ENCODE data around the gene JMJD7.

Gene JMJD7

DNA sequence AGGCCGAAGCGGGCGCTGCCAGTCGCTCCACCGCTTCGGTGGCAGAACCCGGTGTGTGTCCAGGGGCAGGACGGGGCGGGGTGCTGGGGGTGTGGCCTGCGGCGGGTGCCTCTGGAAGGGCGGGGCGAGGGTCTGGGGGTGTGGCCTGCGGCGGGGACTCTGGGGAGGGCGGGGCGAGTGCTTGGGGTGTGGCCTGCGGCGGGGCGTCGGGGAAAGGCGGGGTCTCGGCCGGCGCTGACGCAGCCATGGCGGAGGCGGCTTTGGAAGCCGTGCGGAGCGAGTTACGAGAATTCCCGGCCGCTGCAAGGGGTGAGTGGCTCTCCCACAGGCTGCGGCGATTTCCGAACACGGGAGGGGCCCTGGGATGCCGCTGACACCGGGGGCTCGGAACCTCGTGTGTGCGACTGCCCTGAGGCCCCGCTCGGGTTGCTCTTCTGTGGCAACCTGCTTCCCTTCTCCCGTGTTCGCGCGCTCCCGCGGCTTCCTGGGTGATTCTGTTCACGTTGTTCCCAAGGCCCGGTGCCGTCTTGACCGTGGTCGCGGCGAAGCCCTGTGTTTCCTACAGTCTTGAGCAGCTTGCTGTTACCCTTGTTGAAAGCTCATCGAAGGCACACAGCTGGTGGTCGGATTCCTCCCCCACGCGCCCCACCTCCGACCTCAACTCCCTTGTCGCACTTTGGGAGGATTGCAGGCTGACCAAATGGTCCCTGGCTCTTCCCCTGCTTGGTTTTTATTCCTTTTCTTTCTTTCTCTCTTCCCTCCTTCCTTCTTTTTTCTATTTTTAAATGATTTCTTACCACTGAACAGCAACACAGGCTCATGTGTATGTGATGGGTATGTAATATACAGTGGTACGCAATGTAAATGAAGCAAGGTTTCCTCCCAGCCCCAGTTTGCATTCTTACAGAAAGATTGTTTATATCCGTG lies at the start of gene JMJD7:
Gene JMJD7, plus strand, starts transcription at position 213 of the 927 bp plus-strand sequence. Its CDS starts 33 bp downstream, at position 246.
- TF ChIP-seq, protein P1, sequence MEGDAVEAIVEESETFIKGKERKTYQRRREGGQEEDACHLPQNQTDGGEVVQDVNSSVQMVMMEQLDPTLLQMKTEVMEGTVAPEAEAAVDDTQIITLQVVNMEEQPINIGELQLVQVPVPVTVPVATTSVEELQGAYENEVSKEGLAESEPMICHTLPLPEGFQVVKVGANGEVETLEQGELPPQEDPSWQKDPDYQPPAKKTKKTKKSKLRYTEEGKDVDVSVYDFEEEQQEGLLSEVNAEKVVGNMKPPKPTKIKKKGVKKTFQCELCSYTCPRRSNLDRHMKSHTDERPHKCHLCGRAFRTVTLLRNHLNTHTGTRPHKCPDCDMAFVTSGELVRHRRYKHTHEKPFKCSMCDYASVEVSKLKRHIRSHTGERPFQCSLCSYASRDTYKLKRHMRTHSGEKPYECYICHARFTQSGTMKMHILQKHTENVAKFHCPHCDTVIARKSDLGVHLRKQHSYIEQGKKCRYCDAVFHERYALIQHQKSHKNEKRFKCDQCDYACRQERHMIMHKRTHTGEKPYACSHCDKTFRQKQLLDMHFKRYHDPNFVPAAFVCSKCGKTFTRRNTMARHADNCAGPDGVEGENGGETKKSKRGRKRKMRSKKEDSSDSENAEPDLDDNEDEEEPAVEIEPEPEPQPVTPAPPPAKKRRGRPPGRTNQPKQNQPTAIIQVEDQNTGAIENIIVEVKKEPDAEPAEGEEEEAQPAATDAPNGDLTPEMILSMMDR (IDR thresholded peaks at IDR 0.05; ENCODE audit: borderline replicate concordance, extremely low read depth, low read length, poor library complexity, severe bottlenecking) = no peak
- TF ChIP-seq EZH2 (IDR thresholded peaks at IDR 0.05; ENCODE audit: borderline replicate concordance, low read depth, low read length, severe bottlenecking) = no peak
- Histone ChIP-seq H3K27ac (ENCODE audit: low read length) (peak within 1 kb of the TSS; percentile 51), H3K4me2 (ENCODE audit: insufficient read depth, low read length) (peak within 1 kb of the TSS; percentile 81), H3K4me1 (ENCODE audit: insufficient read depth, low read length) (peaks cover 53% of the 10 kb centered on the region), H2AFZ (ENCODE audit: low read depth, low read length) (peak within 1 kb of the TSS; percentile 85), H3K4me3 (ENCODE audit: low read depth in 1 of 2, low read length in 2 of 2) (peak within 1 kb of the TSS; percentile 45 to 67; a peak in 3 of 4 replicates), H3K79me2 (ENCODE audit: insufficient read depth, low read length) (0 out of 2 replicates have a peak, but pooled peaks cover 3% of the 10 kb centered on the region), H3K9ac (ENCODE audit: low read depth, low read length) (peak within 1 kb of the TSS; percentile 59), H3K36me3 (ENCODE audit: insufficient read depth, low read length) (peaks cover 19% of the 10 kb centered on the region), H3K27me3 (ENCODE audit: insufficient read depth, low read length, poor library complexity) (no peaks in the 10 kb centered on the region), H3K9me3 (ENCODE audit: insufficient read depth, low read length, severe bottlenecking) (no peaks in the 10 kb centered on the region), H4K20me1 (ENCODE audit: insufficient read depth, low read length) (peaks cover 8% of the 10 kb centered on the region; the same call in 1 of the 2 replicates)
- ATAC-seq (ENCODE audit: insufficient read depth, low read depth) (peak; percentile 80), DNase-seq (peak; percentile 89)

DNA sequence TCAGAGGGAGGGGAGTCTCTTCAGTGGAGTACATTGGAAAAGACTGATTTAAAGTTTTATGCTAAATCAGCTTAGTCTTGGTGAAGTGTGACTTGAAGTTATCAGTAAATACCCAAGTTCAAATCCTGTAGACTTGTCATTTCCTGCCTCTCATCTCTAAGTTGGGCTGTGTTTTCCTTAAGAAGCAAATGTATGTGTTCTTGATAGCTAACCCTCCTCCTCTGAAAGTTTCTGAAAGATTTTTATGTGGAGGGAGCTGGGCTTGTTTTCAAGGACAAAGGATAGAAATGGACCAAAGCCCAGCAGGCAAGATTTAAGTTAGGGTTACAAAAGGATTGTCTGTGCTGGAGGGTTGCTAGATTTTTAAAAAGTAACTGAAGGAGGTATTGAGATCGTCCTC lies 49.4 kb upstream of the JMJD7 start:
- no peaks in the 10 kb centered on the region for H3K27me3 ChIP-seq (ENCODE audit: insufficient read depth, low read length, poor library complexity)
- H4K20me1 ChIP-seq (ENCODE audit: insufficient read depth, low read length) = no peaks in the 10 kb centered on the region
- ATAC-seq (ENCODE audit: insufficient read depth, low read depth) (no peak), DNase-seq (no peak)
- H3K79me2 ChIP-seq (ENCODE audit: insufficient read depth, low read length) = peaks cover 68% of the 10 kb centered on the region
- H3K4me3 ChIP-seq (ENCODE audit: low read depth in 1 of 2, low read length in 2 of 2) = no peak overlapping the region
- no peak overlapping the region for H3K4me2 ChIP-seq (ENCODE audit: insufficient read depth, low read length)
- H3K9me3 ChIP-seq (ENCODE audit: insufficient read depth, low read length, severe bottlenecking) = no peaks in the 10 kb centered on the region
- no peaks in the 10 kb centered on the region; the same call in 1 of the 2 replicates for H3K36me3 ChIP-seq (ENCODE audit: insufficient read depth, low read length)
- no peak overlapping the region for H2AFZ ChIP-seq (ENCODE audit: low read depth, low read length)
- H3K9ac ChIP-seq (ENCODE audit: low read depth, low read length) = no peak overlapping the region
- TF ChIP-seq, protein P1 (IDR thresholded peaks at IDR 0.05; ENCODE audit: borderline replicate concordance, extremely low read depth, low read length, poor library complexity, severe bottlenecking) = no peak
- TF ChIP-seq EZH2 (IDR thresholded peaks at IDR 0.05; ENCODE audit: borderline replicate concordance, low read depth, low read length, severe bottlenecking) = no peak
- no peak overlapping the region for H3K27ac ChIP-seq (ENCODE audit: low read length)
- H3K4me1 ChIP-seq (ENCODE audit: insufficient read depth, low read length) = peaks cover 41% of the 10 kb centered on the region

DNA sequence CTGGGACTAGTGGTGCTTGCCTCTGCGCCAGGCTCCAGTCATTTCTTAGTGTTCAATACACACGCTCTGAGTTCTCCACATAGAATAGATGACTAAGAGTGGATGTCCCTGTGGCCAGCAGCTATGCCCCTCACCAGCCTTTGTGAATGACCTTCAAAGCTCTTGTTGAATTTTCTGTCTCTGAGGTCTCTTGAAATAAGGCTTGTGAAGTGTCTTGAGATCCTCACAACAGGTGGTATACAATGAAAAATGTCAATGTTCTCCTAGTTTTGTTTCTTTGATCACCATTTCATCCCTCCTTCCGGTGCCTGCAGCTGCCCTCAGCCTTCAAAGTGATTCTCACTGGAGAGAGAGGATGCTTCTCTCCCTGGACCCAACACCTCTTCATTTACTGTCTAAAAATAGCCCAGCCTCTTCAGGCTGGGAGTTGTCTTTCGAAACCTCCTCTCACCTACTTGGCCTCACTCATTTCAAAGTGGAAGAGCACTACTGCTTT lies 48.2 kb upstream of the JMJD7 start:
- peaks cover 74% of the 10 kb centered on the region for H3K79me2 ChIP-seq (ENCODE audit: insufficient read depth, low read length)
- H3K27me3 ChIP-seq (ENCODE audit: insufficient read depth, low read length, poor library complexity) = no peaks in the 10 kb centered on the region
- no peaks in the 10 kb centered on the region; the same call in 1 of the 2 replicates for H3K36me3 ChIP-seq (ENCODE audit: insufficient read depth, low read length)
- ATAC-seq (ENCODE audit: insufficient read depth, low read depth) = no peak
- H3K4me1 ChIP-seq (ENCODE audit: insufficient read depth, low read length) = peaks cover 35% of the 10 kb centered on the region
- H4K20me1 ChIP-seq (ENCODE audit: insufficient read depth, low read length) = no peaks in the 10 kb centered on the region
- H3K9me3 ChIP-seq (ENCODE audit: insufficient read depth, low read length, severe bottlenecking) = no peaks in the 10 kb centered on the region
- H3K9ac ChIP-seq (ENCODE audit: low read depth, low read length) = no peak overlapping the region
- TF ChIP-seq, protein P1 (IDR thresholded peaks at IDR 0.05; ENCODE audit: borderline replicate concordance, extremely low read depth, low read length, poor library complexity, severe bottlenecking) = no peak
- TF ChIP-seq EZH2 (IDR thresholded peaks at IDR 0.05; ENCODE audit: borderline replicate concordance, low read depth, low read length, severe bottlenecking) = no peak
- H2AFZ ChIP-seq (ENCODE audit: low read depth, low read length) = no peak overlapping the region
- H3K4me2 ChIP-seq (ENCODE audit: insufficient read depth, low read length) = no peak overlapping the region
- H3K4me3 ChIP-seq (ENCODE audit: low read depth in 1 of 2, low read length in 2 of 2) = no peak overlapping the region
- no peak overlapping the region for H3K27ac ChIP-seq (ENCODE audit: low read length)
- no peak for DNase-seq

All from DND-41 (cell line).